Lower leg skin (tissue), 4 donors: ENCODE measurements around the gene POGK. TPM values are rescaled to one million over a fixed set of nuclear protein-coding genes. Genes with fewer than 3 reads are reported as not detected.

Source experiments
- DNase-seq, 2 donors: peaks; one replicate each; pipeline ENCODE4 v3.0.0-alpha.2; 2019; ENCODE audit warnings: low spot score in 2 of 2
- H3K4me3 ChIP-seq: fragments of 200-600 bp; sonication (generic); 2 replicates; pipeline ENCODE4 v1.5.1; 2017; ENCODE audit warnings: mild to moderate bottlenecking, low read depth; ENCODE audit not compliant: poor library complexity, severe bottlenecking
- CTCF ChIP-seq, 3 donors: fragments of 450-650 bp; IDR thresholded peaks; one replicate each; pipeline ENCODE4 v1.5.1; 2016; ENCODE audit warnings: antibody characterized with exemption in 3 of 3, mild to moderate bottlenecking in 3 of 3, moderate library complexity in 2 of 3
- POLR2A ChIP-seq, 2 donors: fragments of 450-650 bp; IDR thresholded peaks; one replicate each; pipeline ENCODE4 v1.6.1; 2016 to 2017; ENCODE audit warnings: antibody characterized with exemption in 2 of 2, mild to moderate bottlenecking in 1 of 2, moderate library complexity in 1 of 2
- WGBS, 2 donors: methylation state at CpG; one replicate each; pipeline ENCODE4 v1.1.5; 2018; 5-methylcytosine and 5-hydroxymethylcytosine counted together
- intact Hi-C: fragments of 100-400 bp; cut with DNase I; formaldehyde crosslinking; loops from one replicate; pipeline ENCODE4 v1.15.0; 2023; ENCODE audit warnings: low total_unique reads
- total RNA-seq, 4 donors: library from RNA; depleted of rRNA; stranded (reverse); fragments of >200 nt; gene quantifications; one replicate each; pipeline ENCODE4 v1.1.0, GENCODE V29; 2016

POGK gene
- total RNA-seq, 4 donors from 2014 or later, result 30.6 to 43.1 (median 34.0) TPM

GRCh38 chr1:166839600-166840308, 479 bp downstream of the POGK start:
- no peak for TF ChIP-seq POLR2A (IDR thresholded peaks at IDR 0.05)
- TF ChIP-seq CTCF (IDR thresholded peaks at IDR 0.05), result no peak
- peak overlapping the region; percentile 29 for H3K4me3 ChIP-seq
- 0 to 2% methylated on average over 38 to 45 of the region's 82 CpGs for WGBS, 2 donors
- peak; percentile 36 to 93 for DNase-seq
- intact Hi-C loops, result no loop called here

DNA sequence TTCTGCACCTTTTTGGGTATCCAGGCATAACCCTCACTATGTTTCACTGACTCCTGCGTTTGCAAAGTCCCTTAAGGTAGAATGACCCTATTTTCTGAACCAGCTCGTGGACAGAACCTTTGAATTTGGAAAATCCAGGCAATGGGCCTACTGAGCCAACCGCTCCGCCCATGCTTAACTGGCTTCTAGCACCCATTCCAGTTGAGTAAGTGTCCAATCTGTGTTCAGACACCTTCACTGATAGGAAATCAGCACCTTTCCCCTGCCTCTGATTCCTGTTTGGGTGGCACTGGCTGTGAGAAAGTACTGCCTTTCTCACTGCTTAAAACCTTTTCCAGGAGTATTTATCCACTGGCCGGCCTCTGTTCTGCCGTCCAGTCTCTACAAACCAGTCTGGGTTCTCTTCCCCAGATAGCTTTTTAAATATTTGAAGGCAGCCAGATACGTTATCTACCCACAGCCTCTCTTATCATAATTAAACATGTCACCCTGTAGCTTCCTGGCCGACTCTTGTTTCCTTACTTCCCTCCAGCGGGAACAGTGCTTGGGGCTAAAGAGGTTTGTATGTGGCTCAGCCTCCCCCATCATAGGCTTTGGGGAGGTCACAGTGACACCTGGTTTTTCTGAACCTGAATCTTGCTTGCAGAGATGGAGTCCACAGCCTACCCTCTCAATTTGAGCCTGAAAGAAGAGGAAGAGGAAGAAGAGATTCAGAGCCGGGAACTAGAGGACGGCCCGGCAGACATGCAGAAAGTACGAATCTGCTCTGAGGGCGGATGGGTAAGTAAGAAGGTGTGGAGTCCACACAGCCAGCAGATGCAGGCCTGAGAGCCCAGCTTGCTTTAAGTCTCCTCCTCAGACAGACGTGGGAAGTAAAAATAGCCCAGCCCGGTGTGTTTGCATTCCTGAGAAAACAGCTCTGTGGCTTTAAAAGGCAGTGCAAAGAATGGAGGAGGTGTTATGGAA, 1.3 kb downstream of the POGK start:
- peak overlapping the region; percentile 29 for H3K4me3 ChIP-seq
- DNase-seq, result peak in 1 of 2 donors; percentile 66
- intact Hi-C loops, result no loop called here
- TF ChIP-seq CTCF (IDR thresholded peaks at IDR 0.05) (no peak), POLR2A (IDR thresholded peaks at IDR 0.05) (no peak)
- 30 to 36% methylated on average over 16 of the region's 16 CpGs for WGBS, 2 donors

- intact Hi-C loops, result no loop called here
- no peak for DNase-seq
- 89 to 95% methylated on average over 6 of the region's 6 CpGs for WGBS, 2 donors
Measured at GRCh38 chr1:166843322-166843721, 4.0 kb downstream of the POGK start.

DNA sequence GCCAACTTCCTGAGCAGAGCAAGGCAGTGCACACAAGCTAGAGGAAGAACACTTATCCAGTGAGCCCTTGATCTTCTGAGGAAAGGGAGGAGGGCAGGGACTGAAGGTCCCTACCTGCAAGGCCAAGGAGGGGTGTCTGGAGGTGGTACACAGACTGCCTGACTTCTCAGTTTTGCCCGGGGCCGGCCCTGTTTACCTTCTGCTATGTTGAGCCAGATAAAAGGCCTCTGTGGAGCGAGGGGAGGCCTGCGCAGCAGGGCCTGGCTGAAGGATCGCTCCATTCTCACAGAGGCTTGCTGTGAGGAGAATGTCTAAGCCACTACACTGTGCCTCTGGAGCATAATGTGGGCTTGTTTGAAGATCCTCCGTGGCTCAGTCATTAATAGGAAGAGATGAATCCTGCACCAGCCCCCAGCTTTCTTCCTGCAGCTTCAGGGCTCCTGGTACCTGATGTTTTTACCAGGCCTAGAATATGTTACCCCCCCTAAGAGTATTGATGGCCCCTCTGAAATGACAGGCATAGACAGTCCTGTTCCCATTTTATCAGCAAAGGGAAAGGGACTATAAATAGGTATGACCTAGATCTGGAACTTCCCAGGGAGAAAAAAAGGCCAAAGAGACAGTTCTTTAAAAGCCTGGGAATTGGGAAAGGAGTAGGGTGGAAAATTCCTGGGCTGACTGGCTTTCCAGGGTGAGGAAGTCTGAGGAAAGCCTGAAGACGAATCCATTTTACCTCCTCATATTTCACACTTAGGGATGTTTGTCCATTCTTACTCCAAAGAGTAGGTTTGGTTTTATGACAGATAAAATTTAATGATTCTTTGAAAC, 4.7 kb downstream of the POGK start:
- 65 to 80% methylated on average over 7 of the region's 7 CpGs for WGBS, 2 donors
- H3K4me3 ChIP-seq, result no peak overlapping the region
- no peak for DNase-seq
- intact Hi-C loops, result no loop called here
- TF ChIP-seq CTCF (IDR thresholded peaks at IDR 0.05), result no peak
- TF ChIP-seq POLR2A (IDR thresholded peaks at IDR 0.05), result no peak

More at GRCh38 chr1:166843322-166843721, 4.0 kb downstream of the POGK start:
- H3K4me3 ChIP-seq, result no peak overlapping the region
- TF ChIP-seq POLR2A (IDR thresholded peaks at IDR 0.05) (no peak), CTCF (IDR thresholded peaks at IDR 0.05) (no peak)

- no peak for DNase-seq
- WGBS, 2 donors, result 61 to 67% methylated on average over 5 to 7 of the region's 7 CpGs
- H3K4me3 ChIP-seq, result no peak overlapping the region
- TF ChIP-seq POLR2A (IDR thresholded peaks at IDR 0.05) (no peak), CTCF (IDR thresholded peaks at IDR 0.05) (no peak)
- intact Hi-C loops, result no loop called here
Measured at GRCh38 chr1:166844791-166845190, 5.5 kb downstream of the POGK start.
